GM10266 (cell line): ENCODE data around the gene CD80.
A peak's percentile ranks its signal among the peaks of the same experiment; 100 is the strongest.
"Not testable (repeated sequence)": the region's sequence is repeated elsewhere in the genome, so short reads cannot be mapped to it uniquely, and the experiment has no call there.

Experiments used
- DNase-seq: peaks from one replicate; pipeline ENCODE4 v3.0.0; 2012; ENCODE audit errors: extremely low spot score
- TF ChIP-seq, protein P1 (sequence below): IDR thresholded peaks from 2 replicates; pipeline ENCODE4 v1.5.1; 2012; ENCODE audit warnings: mild to moderate bottlenecking, low read depth; ENCODE audit not compliant: control insufficient read depth, insufficient read depth; ENCODE audit errors: missing control alignments

Gene CD80

DNA sequence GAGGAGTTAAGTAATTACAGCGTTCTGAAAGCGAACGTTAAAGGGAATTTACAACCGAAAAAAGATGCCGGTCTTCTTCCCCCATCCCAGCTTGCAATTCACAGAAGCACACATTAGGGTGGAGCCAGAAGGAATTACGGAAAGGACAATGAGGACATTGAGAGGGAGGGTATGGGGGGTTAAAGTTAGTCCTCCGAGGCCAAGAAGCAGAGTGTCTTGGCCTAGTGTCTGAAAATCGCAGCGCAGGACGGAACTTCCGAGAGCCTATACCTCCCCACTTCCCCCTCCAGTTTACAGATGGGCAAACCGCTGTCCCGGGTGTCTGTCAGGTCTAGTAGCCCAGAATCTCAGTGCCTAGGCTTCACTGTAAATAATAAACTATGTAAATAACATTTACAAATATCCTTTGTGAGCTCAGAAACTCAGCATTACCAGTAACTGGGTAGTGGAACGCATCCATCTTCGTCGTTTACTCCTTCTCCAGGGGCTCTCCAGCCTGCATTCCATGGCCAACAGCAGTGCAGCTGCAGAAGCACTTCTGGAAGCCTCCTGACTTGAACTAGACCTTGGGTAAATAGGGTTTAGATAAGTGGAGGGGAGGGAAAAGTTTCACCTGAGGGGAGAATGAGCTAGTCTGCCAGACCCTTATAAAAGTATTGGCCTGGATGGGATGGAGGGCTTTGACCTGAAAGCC lies 20.8 kb upstream of the CD80 start:
- TF ChIP-seq, protein P1, sequence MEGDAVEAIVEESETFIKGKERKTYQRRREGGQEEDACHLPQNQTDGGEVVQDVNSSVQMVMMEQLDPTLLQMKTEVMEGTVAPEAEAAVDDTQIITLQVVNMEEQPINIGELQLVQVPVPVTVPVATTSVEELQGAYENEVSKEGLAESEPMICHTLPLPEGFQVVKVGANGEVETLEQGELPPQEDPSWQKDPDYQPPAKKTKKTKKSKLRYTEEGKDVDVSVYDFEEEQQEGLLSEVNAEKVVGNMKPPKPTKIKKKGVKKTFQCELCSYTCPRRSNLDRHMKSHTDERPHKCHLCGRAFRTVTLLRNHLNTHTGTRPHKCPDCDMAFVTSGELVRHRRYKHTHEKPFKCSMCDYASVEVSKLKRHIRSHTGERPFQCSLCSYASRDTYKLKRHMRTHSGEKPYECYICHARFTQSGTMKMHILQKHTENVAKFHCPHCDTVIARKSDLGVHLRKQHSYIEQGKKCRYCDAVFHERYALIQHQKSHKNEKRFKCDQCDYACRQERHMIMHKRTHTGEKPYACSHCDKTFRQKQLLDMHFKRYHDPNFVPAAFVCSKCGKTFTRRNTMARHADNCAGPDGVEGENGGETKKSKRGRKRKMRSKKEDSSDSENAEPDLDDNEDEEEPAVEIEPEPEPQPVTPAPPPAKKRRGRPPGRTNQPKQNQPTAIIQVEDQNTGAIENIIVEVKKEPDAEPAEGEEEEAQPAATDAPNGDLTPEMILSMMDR = no peak
- peak; percentile 70 for DNase-seq

DNA sequence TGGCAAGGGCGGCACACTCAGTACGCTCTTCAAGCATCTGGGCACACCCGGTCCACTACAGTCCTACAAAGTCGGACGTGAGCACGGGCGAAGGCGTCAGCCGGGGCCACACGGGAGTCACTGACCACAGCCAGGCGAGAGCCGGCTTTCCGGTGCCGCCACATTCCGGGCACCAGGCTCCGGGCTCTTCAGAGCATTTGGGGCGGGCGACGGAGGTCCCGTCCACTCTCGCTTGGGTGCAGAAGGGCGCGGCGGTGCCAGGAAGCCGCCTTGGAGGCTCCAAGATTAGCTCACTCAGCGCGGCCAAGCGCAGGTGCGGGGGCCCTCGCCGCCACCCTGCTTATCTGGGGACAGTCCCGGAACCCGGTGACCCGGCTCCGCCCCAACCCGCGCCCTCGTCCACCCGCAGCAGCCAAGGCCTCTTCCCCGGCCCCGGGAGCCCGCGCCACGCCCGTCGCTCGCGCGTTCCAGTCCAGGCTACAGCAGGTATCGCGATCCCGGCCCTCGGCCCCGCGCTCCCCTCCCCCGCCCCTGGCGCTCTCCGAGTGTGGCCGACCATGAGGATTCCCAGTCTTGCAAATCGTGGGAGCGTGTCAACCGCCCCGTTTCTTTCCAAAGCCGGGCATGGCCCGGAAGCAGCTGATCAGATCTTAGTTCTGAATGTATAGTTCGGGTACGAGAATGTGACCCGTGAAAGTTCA lies 20.1 kb upstream of the CD80 start, which contains the start of gene ADPRH:
TSS of gene ADPRH (plus strand) at position 127 of the 701 bp plus-strand sequence. CDS start 2,678 bp downstream, outside the sequence.
- TF ChIP-seq, protein P1 = no peak
- peak; percentile 63 for DNase-seq

GRCh38 chr3:119575507-119575906 lies 16.1 kb upstream of the CD80 start:
- DNase-seq = no peak
- TF ChIP-seq, protein P1 = no peak

- TF ChIP-seq, protein P1 = no peak
- DNase-seq = no peak
These were observed 12.3 kb upstream of the CD80 start for GRCh38 chr3:119571688-119572087.

DNA sequence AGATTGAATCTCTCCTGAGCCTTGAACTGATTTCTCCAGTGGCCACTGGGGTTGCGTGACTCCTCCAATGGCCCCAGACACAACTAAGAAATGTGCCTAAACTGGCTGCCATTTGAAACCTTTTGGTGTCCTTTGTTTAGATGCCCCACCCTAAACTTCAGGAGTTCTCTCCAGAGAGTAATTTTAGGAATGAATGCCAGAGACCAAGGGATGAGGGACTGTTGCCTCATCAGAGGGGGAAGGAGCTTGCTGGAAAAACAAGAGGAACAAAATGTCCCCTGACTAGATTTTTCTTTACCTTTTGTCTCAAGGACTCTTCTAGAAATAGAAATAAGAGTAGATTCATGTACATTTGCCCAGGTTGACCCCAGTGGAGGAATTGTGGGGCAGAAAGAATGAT lies 11.8 kb upstream of the CD80 start:
- TF ChIP-seq, protein P1 = no peak
- DNase-seq = no peak

DNA sequence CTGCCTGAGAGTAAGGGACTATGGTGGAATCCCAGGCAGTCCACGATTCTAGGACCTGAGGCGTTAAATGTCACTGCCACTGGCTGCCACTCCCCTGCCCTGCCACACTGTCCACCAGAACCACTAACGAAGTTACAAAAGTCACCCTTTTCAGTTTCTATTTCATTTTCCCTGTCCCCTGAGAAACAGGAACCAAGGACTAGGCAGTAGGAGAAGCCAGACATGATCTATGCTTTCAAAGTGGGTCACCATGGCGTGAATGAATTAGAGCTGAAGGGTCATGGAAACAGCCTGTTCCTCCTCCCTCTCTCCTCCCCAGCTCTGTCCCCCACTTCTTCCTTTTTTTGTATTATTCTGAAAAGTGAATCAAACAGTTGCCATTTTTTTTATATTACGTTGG lies 10.8 kb upstream of the CD80 start:
- DNase-seq = no peak
- TF ChIP-seq, protein P1 = no peak

GRCh38 chr3:119569156-119569555 lies 9.7 kb upstream of the CD80 start:
- no peak for DNase-seq
- TF ChIP-seq, protein P1 = no peak

- not testable (repeated sequence) for DNase-seq
These were observed 3.9 kb upstream of the CD80 start for GRCh38 chr3:119563334-119563733.
